CD8-positive, alpha-beta memory T cell (primary cell): ENCODE results near the gene CCDC138. TPM values are rescaled to one million over a fixed set of nuclear protein-coding genes. Genes with fewer than 3 reads are reported as not detected.

ENCODE experiments used
- CTCF ChIA-PET: fragments of 350-600 bp; sonication (Branson Sonifier 250); formaldehyde crosslinking; loops from one replicate; lab custom pipeline; 2021; ENCODE audit warnings: antibody characterized with exemption; lab: Charles Lee
- POLR2A ChIA-PET: fragments of 350-600 bp; sonication (Branson Sonifier 250); formaldehyde crosslinking; loops from one replicate; lab custom pipeline; 2021; ENCODE audit warnings: antibody characterized with exemption; lab: Charles Lee
- DNase-seq, 5 donors: peaks; one replicate each; pipeline versions ENCODE4 v3.0.0 to v3.0.0-alpha.2; 2020 to 2022; ENCODE audit warnings: mixed read lengths in 1 of 5
- H3K27ac ChIP-seq: one replicate; pipeline ENCODE4 v1.7.0; 2013; ENCODE audit warnings: low read depth, mild to moderate bottlenecking, low read length, moderate library complexity
- H3K27me3 ChIP-seq: 2 replicates; pipeline ENCODE4 v1.7.0; 2013; ENCODE audit warnings: low read length, mild to moderate bottlenecking; ENCODE audit not compliant: insufficient read depth, poor library complexity, severe bottlenecking
- H3K36me3 ChIP-seq: 2 replicates; pipeline ENCODE4 v1.7.0; 2013; ENCODE audit warnings: mild to moderate bottlenecking, low read length, moderate library complexity; ENCODE audit not compliant: insufficient read depth
- H3K4me1 ChIP-seq: 2 replicates; pipeline ENCODE4 v1.7.0; 2013; ENCODE audit warnings: mild to moderate bottlenecking, low read length, moderate library complexity; ENCODE audit not compliant: insufficient read depth
- H3K4me3 ChIP-seq: 2 replicates; pipeline ENCODE4 v1.7.0; 2013; ENCODE audit warnings: mild to moderate bottlenecking, low read length
- H3K9me3 ChIP-seq: 2 replicates; pipeline ENCODE4 v1.7.0; 2013; ENCODE audit warnings: mild to moderate bottlenecking, low read length
- H3K27ac Mint-ChIP-seq, 8 donors: one replicate each; pipeline ENCODE4 v1.8.0; 2020 to 2021; ENCODE audit warnings: mixed read lengths in 8 of 8, mild to moderate bottlenecking in 6 of 8, inconsistent platforms in 3 of 8, moderate library complexity in 3 of 8
- H3K27me3 Mint-ChIP-seq, 2 donors: one replicate each; pipeline ENCODE4 v1.8.0; 2020 to 2021; ENCODE audit warnings: mixed read lengths in 2 of 2, mild to moderate bottlenecking in 1 of 2, moderate library complexity in 1 of 2
- H3K36me3 Mint-ChIP-seq, 3 donors: one replicate each; pipeline ENCODE4 v1.8.0; 2020 to 2021; ENCODE audit warnings: mixed read lengths in 3 of 3, inconsistent platforms in 1 of 3, mild to moderate bottlenecking in 1 of 3
- H3K4me1 Mint-ChIP-seq, 3 donors: one replicate each; pipeline ENCODE4 v1.8.0; 2020 to 2021; ENCODE audit warnings: mixed read lengths in 3 of 3, inconsistent platforms in 1 of 3, mild to moderate bottlenecking in 1 of 3
- H3K4me3 Mint-ChIP-seq, 7 donors: one replicate each; pipeline ENCODE4 v1.8.0; 2020 to 2021; ENCODE audit warnings: mixed read lengths in 7 of 7, mild to moderate bottlenecking in 6 of 7, moderate library complexity in 4 of 7, inconsistent platforms in 2 of 7
- H3K9me3 Mint-ChIP-seq, 5 donors: one replicate each; pipeline ENCODE4 v1.8.0; 2020 to 2022; ENCODE audit warnings: mixed read lengths in 5 of 5, mild to moderate bottlenecking in 3 of 5, moderate library complexity in 2 of 5, inconsistent platforms in 1 of 5
- polyA plus RNA-seq: library from polyadenylated mRNA; unstranded; fragments of 300-500 nt; fragmentation: Illumina TruSeq; gene quantifications from one replicate; pipeline ENCODE4 v1.2.3, GENCODE V29; 2021
- total RNA-seq, 2 experiments: library from RNA; stranded (reverse); gene quantifications; one replicate each; pipeline ENCODE4 v1.2.3, GENCODE V29; 2021

The CCDC138 gene
- total and polyA plus RNA-seq, 3 experiments from 2014 or later: 4.4 to 16.2 (median 12.8) TPM

- ChIA-PET POLR2A (no interaction called here), CTCF (no interaction called here)
- Mint-ChIP-seq H3K36me3 (peaks cover 38 to 62% (median 47%) of the 10 kb centered on the region in 3 donors), H3K4me1 (peaks cover 0 to 9% (median 0%) of the 10 kb centered on the region in 3 donors), H3K9me3 (peaks cover 11 to 24% (median 19%) of the 10 kb centered on the region in 5 donors), H3K27ac (no peak overlapping the region), H3K4me3 (no peak overlapping the region), H3K27me3 (no peaks in the 10 kb centered on the region)
- Histone ChIP-seq H3K27ac (no peak overlapping the region), H3K4me1 (no peaks in the 10 kb centered on the region), H3K36me3 (peaks cover under 1% of the 10 kb centered on the region), H3K9me3 (no peaks in the 10 kb centered on the region), H3K27me3 (no peaks in the 10 kb centered on the region), H3K4me3 (no peak overlapping the region)
- DNase-seq: no peak
Measured at GRCh38 chr2:108810993-108811957, 24.7 kb downstream of the CCDC138 start.

- Mint-ChIP-seq H3K27me3 (no peaks in the 10 kb centered on the region), H3K27ac (no peak overlapping the region), H3K36me3 (peaks cover 38 to 62% (median 44%) of the 10 kb centered on the region in 3 donors), H3K4me1 (peaks cover 0 to 3% (median 0%) of the 10 kb centered on the region in 3 donors), H3K4me3 (no peak overlapping the region), H3K9me3 (peaks cover 9 to 18% (median 18%) of the 10 kb centered on the region in 5 donors)
- ChIA-PET POLR2A (no interaction called here), CTCF (no interaction called here)
- Histone ChIP-seq H3K4me1 (no peaks in the 10 kb centered on the region), H3K4me3 (no peak overlapping the region), H3K27ac (no peak overlapping the region), H3K27me3 (no peaks in the 10 kb centered on the region), H3K36me3 (peaks cover 9% of the 10 kb centered on the region), H3K9me3 (no peaks in the 10 kb centered on the region)
- DNase-seq: no peak
Measured at GRCh38 chr2:108813732-108814131, 27.2 kb downstream of the CCDC138 start.

GRCh38 chr2:108820482-108820881 lies 33.9 kb downstream of the CCDC138 start:
- H3K36me3 ChIP-seq: peaks cover 15% of the 10 kb centered on the region
- POLR2A ChIA-PET: no interaction called here
- H3K27ac ChIP-seq: no peak overlapping the region

GRCh38 chr2:108823286-108823685 lies 36.7 kb downstream of the CCDC138 start:
- Mint-ChIP-seq H3K9me3 (peaks cover 4 to 11% (median 10%) of the 10 kb centered on the region in 5 donors), H3K4me3 (no peak overlapping the region), H3K27ac (no peak overlapping the region), H3K36me3 (peaks cover 4 to 23% (median 22%) of the 10 kb centered on the region in 3 donors), H3K4me1 (no peaks in the 10 kb centered on the region), H3K27me3 (peaks cover 0 to 1% of the 10 kb centered on the region in 2 donors)
- ChIA-PET POLR2A (no interaction called here), CTCF (no interaction called here)
- Histone ChIP-seq H3K27me3 (no peaks in the 10 kb centered on the region), H3K36me3 (peaks cover 6% of the 10 kb centered on the region), H3K27ac (no peak overlapping the region), H3K4me3 (no peak overlapping the region), H3K9me3 (peaks cover 11% of the 10 kb centered on the region), H3K4me1 (no peaks in the 10 kb centered on the region)
- DNase-seq: no peak

More at GRCh38 chr2:108820482-108820881, 33.9 kb downstream of the CCDC138 start:
- H3K9me3 ChIP-seq: peaks cover 11% of the 10 kb centered on the region
- H3K4me3 ChIP-seq: no peak overlapping the region
- H3K27me3 ChIP-seq: no peaks in the 10 kb centered on the region
- H3K27ac Mint-ChIP-seq: no peak overlapping the region
- CTCF ChIA-PET: no interaction called here
- no peak for DNase-seq
- no peaks in the 10 kb centered on the region for H3K4me1 Mint-ChIP-seq
- no peaks in the 10 kb centered on the region for H3K4me1 ChIP-seq
- H3K9me3 Mint-ChIP-seq: peaks cover 4 to 11% (median 10%) of the 10 kb centered on the region in 5 donors
- H3K4me3 Mint-ChIP-seq: no peak overlapping the region
- peaks cover 18 to 42% (median 34%) of the 10 kb centered on the region in 3 donors for H3K36me3 Mint-ChIP-seq
- H3K27me3 Mint-ChIP-seq: peaks cover 0 to 1% of the 10 kb centered on the region in 2 donors

GRCh38 chr2:108824316-108825070 lies 37.9 kb downstream of the CCDC138 start:
- Histone ChIP-seq H3K4me3 (no peak overlapping the region), H3K36me3 (no peaks in the 10 kb centered on the region), H3K9me3 (peaks cover 11% of the 10 kb centered on the region), H3K4me1 (no peaks in the 10 kb centered on the region), H3K27me3 (no peaks in the 10 kb centered on the region), H3K27ac (no peak overlapping the region)
- peaks cover 3 to 10% (median 8%) of the 10 kb centered on the region in 5 donors for H3K9me3 Mint-ChIP-seq
- ChIA-PET CTCF (no interaction called here), POLR2A (no interaction called here)
- DNase-seq: no peak
- peaks cover 0 to 1% of the 10 kb centered on the region in 2 donors for H3K27me3 Mint-ChIP-seq
- H3K4me1 Mint-ChIP-seq: no peaks in the 10 kb centered on the region
- H3K36me3 Mint-ChIP-seq: peaks cover 4 to 15% (median 15%) of the 10 kb centered on the region in 3 donors
- no peak overlapping the region for H3K4me3 Mint-ChIP-seq
- no peak overlapping the region for H3K27ac Mint-ChIP-seq

- ChIA-PET CTCF (no interaction called here), POLR2A (no interaction called here)
- Mint-ChIP-seq H3K9me3 (peaks cover 0 to 2% (median under 1%) of the 10 kb centered on the region in 5 donors), H3K27me3 (peaks cover 0 to 1% of the 10 kb centered on the region in 2 donors), H3K27ac (no peak overlapping the region), H3K4me3 (no peak overlapping the region), H3K4me1 (no peaks in the 10 kb centered on the region), H3K36me3 (peaks cover 0 to 8% (median 7%) of the 10 kb centered on the region in 3 donors)
- Histone ChIP-seq H3K36me3 (no peaks in the 10 kb centered on the region), H3K9me3 (peaks cover 4% of the 10 kb centered on the region), H3K27me3 (no peaks in the 10 kb centered on the region), H3K27ac (no peak overlapping the region), H3K4me3 (no peak overlapping the region), H3K4me1 (no peaks in the 10 kb centered on the region)
- no peak for DNase-seq
Measured at GRCh38 chr2:108825254-108825653, 38.7 kb downstream of the CCDC138 start.

GRCh38 chr2:108825736-108826135 lies 39.2 kb downstream of the CCDC138 start:
- peaks cover 0 to 8% (median 3%) of the 10 kb centered on the region in 3 donors for H3K36me3 Mint-ChIP-seq
- Histone ChIP-seq H3K9me3 (no peaks in the 10 kb centered on the region), H3K27me3 (no peaks in the 10 kb centered on the region), H3K36me3 (no peaks in the 10 kb centered on the region), H3K4me3 (no peak overlapping the region), H3K27ac (no peak overlapping the region), H3K4me1 (no peaks in the 10 kb centered on the region)
- no peak overlapping the region for H3K4me3 Mint-ChIP-seq
- H3K27ac Mint-ChIP-seq: no peak overlapping the region
- H3K4me1 Mint-ChIP-seq: no peaks in the 10 kb centered on the region
- ChIA-PET POLR2A (no interaction called here), CTCF (no interaction called here)
- DNase-seq: no peak
- H3K27me3 Mint-ChIP-seq: peaks cover 0 to 1% of the 10 kb centered on the region in 2 donors
- no peaks in the 10 kb centered on the region for H3K9me3 Mint-ChIP-seq
